Measurements from ENCODE around the gene PLXNA2. TPM values are rescaled to one million over a fixed set of nuclear protein-coding genes. Genes with fewer than 3 reads are reported as not detected.
A peak's percentile ranks its signal among the peaks of the same experiment; 100 is the strongest.

Gene PLXNA2
- total RNA-seq, 1 donor from 2014 or later: 17.7 TPM

GRCh38 chr1:208179961-208180409, 64.2 kb downstream of the PLXNA2 start:
- Histone ChIP-seq H4K20me1 (ENCODE audit: insufficient read depth, low read length) (no peaks in the 10 kb centered on the region), H3K9me3 (ENCODE audit: insufficient read depth, low read depth, low read length) (no peaks in the 10 kb centered on the region), H2AFZ (ENCODE audit: low read depth, low read length) (no peak overlapping the region), H3K36me3 (ENCODE audit: insufficient read depth, low read length) (no peaks in the 10 kb centered on the region), H3K9ac (ENCODE audit: low read length) (no peak overlapping the region), H3K27ac (ENCODE audit: low read depth, low read length) (no peak overlapping the region), H3K4me1 (ENCODE audit: insufficient read depth, low read length) (peaks cover 16% of the 10 kb centered on the region), H3K79me2 (ENCODE audit: insufficient read depth, low read length) (no peaks in the 10 kb centered on the region), H3K4me2 (ENCODE audit: low read length) (no peak overlapping the region), H3K4me3 (ENCODE audit: insufficient read depth, low read depth, low read length) (no peak overlapping the region), H3K27me3 (ENCODE audit: insufficient read depth, low read length) (no peaks in the 10 kb centered on the region)
- no peak for DNase-seq (ENCODE audit: low read depth)
- H3K27ac Mint-ChIP-seq (ENCODE audit: unreplicated experiment): no peak overlapping the region
- no peaks in the 10 kb centered on the region for H3K9me3 Mint-ChIP-seq (ENCODE audit: unreplicated experiment)
- no peak overlapping the region for H3K4me3 Mint-ChIP-seq (ENCODE audit: unreplicated experiment)
- peaks cover 29% of the 10 kb centered on the region for H3K4me1 Mint-ChIP-seq (ENCODE audit: low read depth, unreplicated experiment)
- TF ChIP-seq CTCF (IDR thresholded peaks at IDR 0.05; ENCODE audit: insufficient read depth, low read depth, low read length) (no peak), EZH2 (IDR thresholded peaks at IDR 0.05; ENCODE audit: insufficient read depth, low read length) (no peak)
- no peak for FAIRE-seq
- H3K27me3 Mint-ChIP-seq (ENCODE audit: low read depth, unreplicated experiment): peaks cover 12% of the 10 kb centered on the region
- H3K36me3 Mint-ChIP-seq (ENCODE audit: low read depth, unreplicated experiment): no peaks in the 10 kb centered on the region

DNA sequence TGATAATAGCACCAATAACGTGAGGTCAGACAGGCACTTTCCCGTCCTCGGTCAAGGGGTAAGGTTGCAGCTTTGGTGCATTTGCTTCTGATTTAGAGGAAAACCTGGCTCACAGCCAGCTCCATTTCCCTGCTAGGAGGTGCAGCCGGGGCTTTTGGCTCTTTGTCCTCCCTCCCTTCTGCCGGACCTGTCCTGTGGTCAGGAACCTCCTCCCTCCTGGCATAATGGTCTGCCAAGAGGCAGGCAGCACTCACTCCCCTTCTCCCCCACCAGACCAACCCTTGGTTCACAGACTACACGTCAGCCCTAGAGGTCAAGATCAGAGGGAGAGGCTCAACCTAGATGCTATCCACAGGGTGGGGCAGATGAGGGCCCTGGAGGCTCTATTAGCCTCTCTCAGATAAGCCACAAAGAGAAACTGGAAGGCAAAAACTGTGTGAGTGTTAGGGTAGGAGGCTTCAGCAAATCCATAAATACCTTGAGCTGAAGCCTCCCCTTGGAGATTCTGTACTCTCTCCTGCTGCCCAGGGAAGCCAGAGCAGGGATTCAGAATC, 64.8 kb downstream of the PLXNA2 start:
- Mint-ChIP-seq H3K4me1 (ENCODE audit: low read depth, unreplicated experiment) (peaks cover 27% of the 10 kb centered on the region), H3K27me3 (ENCODE audit: low read depth, unreplicated experiment) (peaks cover 12% of the 10 kb centered on the region), H3K4me3 (ENCODE audit: unreplicated experiment) (no peak overlapping the region), H3K36me3 (ENCODE audit: low read depth, unreplicated experiment) (no peaks in the 10 kb centered on the region), H3K27ac (ENCODE audit: unreplicated experiment) (no peak overlapping the region), H3K9me3 (ENCODE audit: unreplicated experiment) (no peaks in the 10 kb centered on the region)
- Histone ChIP-seq H3K4me2 (ENCODE audit: low read length) (no peak overlapping the region), H2AFZ (ENCODE audit: low read depth, low read length) (no peak overlapping the region), H3K9me3 (ENCODE audit: insufficient read depth, low read depth, low read length) (no peaks in the 10 kb centered on the region), H3K27me3 (ENCODE audit: insufficient read depth, low read length) (no peaks in the 10 kb centered on the region), H3K36me3 (ENCODE audit: insufficient read depth, low read length) (no peaks in the 10 kb centered on the region), H3K4me1 (ENCODE audit: insufficient read depth, low read length) (peaks cover 16% of the 10 kb centered on the region), H3K79me2 (ENCODE audit: insufficient read depth, low read length) (no peaks in the 10 kb centered on the region), H3K4me3 (ENCODE audit: insufficient read depth, low read depth, low read length) (no peak overlapping the region), H4K20me1 (ENCODE audit: insufficient read depth, low read length) (no peaks in the 10 kb centered on the region), H3K9ac (ENCODE audit: low read length) (no peak overlapping the region), H3K27ac (ENCODE audit: low read depth, low read length) (no peak overlapping the region)
- TF ChIP-seq EZH2 (IDR thresholded peaks at IDR 0.05; ENCODE audit: insufficient read depth, low read length) (no peak), CTCF (IDR thresholded peaks at IDR 0.05; ENCODE audit: insufficient read depth, low read depth, low read length) (no peak)
- FAIRE-seq: no peak
- DNase-seq (ENCODE audit: low read depth): no peak

GRCh38 chr1:208178091-208178529, 66.1 kb downstream of the PLXNA2 start:
- DNase-seq (ENCODE audit: low read depth) (peak; percentile 17), FAIRE-seq (no peak)
- H3K36me3 Mint-ChIP-seq (ENCODE audit: low read depth, unreplicated experiment): no peaks in the 10 kb centered on the region
- no peaks in the 10 kb centered on the region for H3K9me3 ChIP-seq (ENCODE audit: insufficient read depth, low read depth, low read length)
- H2AFZ ChIP-seq (ENCODE audit: low read depth, low read length): no peak overlapping the region
- peaks cover 29% of the 10 kb centered on the region for H3K4me1 Mint-ChIP-seq (ENCODE audit: low read depth, unreplicated experiment)
- no peak overlapping the region for H3K27ac Mint-ChIP-seq (ENCODE audit: unreplicated experiment)
- H3K4me3 Mint-ChIP-seq (ENCODE audit: unreplicated experiment): no peak overlapping the region
- H3K36me3 ChIP-seq (ENCODE audit: insufficient read depth, low read length): no peaks in the 10 kb centered on the region
- no peak overlapping the region for H3K4me3 ChIP-seq (ENCODE audit: insufficient read depth, low read depth, low read length)
- no peak for TF ChIP-seq CTCF (IDR thresholded peaks at IDR 0.05; ENCODE audit: insufficient read depth, low read depth, low read length)
- no peak for TF ChIP-seq EZH2 (IDR thresholded peaks at IDR 0.05; ENCODE audit: insufficient read depth, low read length)
- no peaks in the 10 kb centered on the region for H3K9me3 Mint-ChIP-seq (ENCODE audit: unreplicated experiment)
- no peaks in the 10 kb centered on the region for H4K20me1 ChIP-seq (ENCODE audit: insufficient read depth, low read length)
- no peak overlapping the region for H3K9ac ChIP-seq (ENCODE audit: low read length)
- no peak overlapping the region for H3K4me2 ChIP-seq (ENCODE audit: low read length)
- H3K27me3 Mint-ChIP-seq (ENCODE audit: low read depth, unreplicated experiment): peaks cover 12% of the 10 kb centered on the region
- no peak overlapping the region for H3K27ac ChIP-seq (ENCODE audit: low read depth, low read length)
- no peaks in the 10 kb centered on the region for H3K79me2 ChIP-seq (ENCODE audit: insufficient read depth, low read length)
- H3K27me3 ChIP-seq (ENCODE audit: insufficient read depth, low read length): no peaks in the 10 kb centered on the region
- H3K4me1 ChIP-seq (ENCODE audit: insufficient read depth, low read length): peaks cover 18% of the 10 kb centered on the region

Data from astrocyte (in vitro differentiated cells and primary cell).